NOMO-1 treated with DMSO at 0.1 percent for 48 hours (cell line): ENCODE data around the gene MBD1.
"Not testable (repeated sequence)": the region's sequence is repeated elsewhere in the genome, so short reads cannot be mapped to it uniquely, and the experiment has no call there.

Experiments
- DNase-seq: peaks from one replicate; lab custom pipeline; 2025; ENCODE audit not compliant: unreplicated experiment; lab: John Stamatoyannopoulos, UW

Gene MBD1

DNA sequence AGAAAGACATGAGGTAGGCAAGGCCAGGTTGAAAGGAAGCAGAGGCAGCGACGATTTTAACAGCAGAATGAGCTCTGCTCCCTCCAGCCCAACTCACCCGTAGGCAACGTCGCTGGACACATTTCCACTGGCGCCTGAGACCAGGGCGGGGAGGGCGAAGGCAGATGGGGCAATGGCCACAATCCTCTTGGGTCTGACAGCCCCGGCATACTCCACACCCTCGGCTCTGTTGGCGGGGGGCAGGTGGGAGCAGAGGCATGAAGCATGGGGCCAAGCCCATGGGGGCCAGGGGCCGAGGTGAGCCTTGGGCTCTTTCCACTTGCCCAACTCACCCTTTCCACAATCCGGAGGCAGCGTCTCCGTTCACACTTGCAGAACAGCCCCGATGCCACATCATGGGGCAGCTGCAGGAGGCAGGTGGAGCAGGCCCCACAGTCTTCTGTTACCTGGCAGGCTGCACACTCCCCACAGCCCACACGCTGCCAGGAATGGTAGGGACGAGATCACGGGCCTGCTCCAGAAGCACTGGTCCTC is 5.8 kb downstream of the MBD1 start:
- DNase-seq = no peak

DNA sequence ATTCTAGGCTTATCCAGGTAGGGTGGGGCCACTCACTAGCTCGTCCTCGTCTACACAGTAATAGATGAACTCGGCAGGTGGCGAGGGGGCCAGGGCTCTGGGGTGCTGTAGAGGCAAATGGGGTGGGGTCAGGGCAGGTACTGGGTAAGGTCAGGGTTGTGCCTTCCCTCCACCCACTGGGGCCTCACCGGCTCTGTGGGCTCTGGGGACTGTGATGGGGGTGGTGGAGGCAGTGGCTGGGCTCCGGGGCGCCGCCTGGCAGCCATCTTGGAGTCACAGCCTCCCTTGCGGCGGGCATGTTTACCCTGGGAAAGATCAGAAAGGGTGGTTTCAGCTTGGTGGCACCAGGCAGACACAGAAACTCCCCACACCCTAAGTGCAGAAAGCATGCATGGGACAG is 6.4 kb downstream of the MBD1 start:
- no peak for DNase-seq

DNA sequence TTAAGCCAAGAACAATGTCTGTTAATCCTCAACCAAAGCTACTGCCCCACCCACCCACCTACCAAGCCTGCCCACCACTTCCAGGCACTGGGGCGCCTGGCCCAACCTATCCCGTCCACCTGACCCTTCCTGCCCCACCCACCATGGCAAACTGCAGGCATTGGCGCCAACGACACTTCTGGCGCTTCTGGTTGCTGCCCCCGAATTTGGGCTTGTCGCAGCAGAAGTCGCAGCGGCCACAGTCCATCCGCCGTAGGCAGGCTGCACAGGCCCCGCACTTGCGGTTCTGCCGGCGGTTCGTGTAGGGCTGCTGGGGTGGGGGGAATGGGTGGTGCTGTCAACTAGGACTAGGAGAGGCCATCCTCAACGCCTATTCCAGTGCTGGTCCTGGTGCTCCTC is 7.3 kb downstream of the MBD1 start:
- DNase-seq = no peak

DNA sequence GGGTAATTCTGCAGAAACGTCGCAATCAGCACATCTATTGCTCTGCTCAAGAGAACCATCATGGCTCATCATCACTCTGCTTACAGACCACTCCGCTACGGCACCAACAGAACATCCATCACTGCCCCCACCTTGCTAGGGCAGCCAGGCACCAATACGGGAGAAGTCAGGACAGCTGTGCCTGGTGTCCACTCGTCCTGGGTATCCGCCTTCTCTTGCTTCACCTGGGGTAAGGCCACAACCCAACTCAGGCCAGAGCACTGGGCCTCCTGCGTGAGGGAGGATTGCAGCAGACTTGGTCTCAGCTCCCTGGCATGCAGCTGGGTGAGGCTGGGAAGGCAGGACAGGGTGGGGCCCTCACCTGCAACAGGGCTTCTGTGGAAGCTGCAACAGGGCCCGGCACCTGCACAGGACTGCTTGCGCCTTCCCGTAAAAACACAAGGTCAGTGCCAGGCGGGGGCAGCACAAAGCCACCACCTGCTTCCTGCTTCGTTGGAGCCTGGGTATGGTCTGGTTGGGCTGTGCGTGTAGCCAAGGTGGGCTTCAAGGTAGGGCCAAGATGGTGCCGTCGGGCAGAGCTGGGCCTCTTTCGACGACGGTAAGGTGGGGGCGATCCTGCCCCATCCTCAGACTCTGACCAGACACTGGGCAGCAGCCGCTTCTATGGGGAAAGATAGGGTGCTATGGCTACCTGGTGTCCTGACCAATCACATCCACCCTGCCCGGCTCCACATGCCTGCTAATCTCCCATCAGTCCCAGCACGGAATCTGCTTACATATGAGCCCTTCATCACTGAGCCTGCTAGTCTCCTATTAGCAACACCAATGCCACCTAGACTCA is 7.9 kb downstream of the MBD1 start:
- no peak for DNase-seq

DNA sequence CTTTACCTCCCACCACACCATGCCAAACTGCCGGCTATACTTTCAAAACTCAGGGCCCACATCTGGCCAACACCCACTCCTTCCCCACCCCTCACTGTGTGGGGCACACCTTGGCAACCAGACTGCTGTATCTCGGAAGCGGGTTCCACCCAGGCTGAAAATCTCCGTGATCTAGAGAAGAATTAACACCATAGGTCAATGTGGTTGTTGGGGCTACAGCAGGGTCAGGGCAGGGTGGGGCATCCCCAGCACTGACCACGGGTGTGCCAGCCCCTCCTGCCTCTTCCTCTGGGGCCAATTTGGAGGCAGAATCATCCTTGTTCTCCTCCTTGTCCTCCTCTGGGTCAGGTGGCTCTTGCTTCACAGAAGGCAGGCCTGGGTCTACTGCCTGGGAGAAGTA is 8.8 kb downstream of the MBD1 start:
- DNase-seq = no peak

DNA sequence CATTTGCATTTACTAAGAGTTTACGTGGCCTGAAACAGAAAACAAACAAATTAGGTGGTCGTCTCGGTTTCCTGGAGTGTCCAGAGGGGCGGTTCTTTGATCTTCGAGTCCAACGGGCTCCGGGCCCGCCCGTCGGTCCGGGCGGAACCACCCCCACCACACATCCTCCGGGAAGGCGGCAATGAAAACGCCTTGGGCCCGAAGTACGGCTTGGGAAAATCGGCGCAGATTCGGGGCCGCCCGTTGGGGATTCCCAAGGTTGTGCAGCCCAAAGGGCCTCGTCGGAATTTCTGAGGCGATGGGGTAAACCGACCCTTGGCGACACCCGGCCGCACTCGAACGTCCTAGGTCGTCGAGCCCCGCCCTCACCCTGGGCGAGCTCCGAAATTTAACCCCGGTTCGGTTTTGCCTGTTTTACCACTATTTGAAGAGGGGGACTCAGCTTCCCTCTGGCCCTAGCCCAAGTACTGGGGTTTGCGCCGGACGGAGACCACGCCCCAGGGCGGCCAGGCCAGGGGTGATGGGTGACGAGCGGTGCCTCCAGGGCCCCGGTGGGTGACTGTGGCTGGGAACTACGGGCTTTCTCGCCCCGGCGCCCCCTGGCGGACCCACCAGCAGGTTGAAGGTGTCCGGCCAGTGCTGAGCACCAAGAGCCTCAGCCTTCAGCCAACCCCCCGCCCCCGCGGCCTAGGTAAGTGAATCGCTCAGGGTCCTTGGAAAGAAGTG is 13.1 kb downstream of the MBD1 start:
- DNase-seq = no peak

DNA sequence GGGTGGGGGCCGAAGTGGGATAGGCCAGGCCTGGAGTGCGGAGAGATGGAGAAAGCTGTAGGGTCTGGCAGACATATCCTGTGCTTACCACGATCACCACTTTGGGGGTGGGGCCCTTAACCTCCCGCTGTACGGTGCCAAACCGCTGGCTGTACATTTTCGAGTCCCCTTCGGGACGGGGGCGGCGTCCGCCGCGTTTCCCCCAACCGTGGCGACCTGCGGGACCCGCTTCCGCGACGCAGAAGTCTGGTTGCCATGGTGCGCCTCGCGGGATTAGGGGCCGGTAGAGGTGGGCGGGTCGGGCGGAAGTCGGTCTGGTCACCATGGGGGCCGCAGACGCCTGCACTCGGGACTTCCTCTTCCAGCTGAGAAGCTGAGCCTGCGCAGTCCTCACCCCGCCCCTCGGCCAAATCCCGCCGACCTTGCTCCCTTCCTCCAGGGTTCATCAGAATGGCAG is 15.0 kb downstream of the MBD1 start, which contains the start of gene CFAP53:
TSS of gene CFAP53 (minus strand) at position 248 of the 457 bp plus-strand sequence. CDS start at position 157, 91 bp downstream.
- DNase-seq = peak; percentile 87

DNA sequence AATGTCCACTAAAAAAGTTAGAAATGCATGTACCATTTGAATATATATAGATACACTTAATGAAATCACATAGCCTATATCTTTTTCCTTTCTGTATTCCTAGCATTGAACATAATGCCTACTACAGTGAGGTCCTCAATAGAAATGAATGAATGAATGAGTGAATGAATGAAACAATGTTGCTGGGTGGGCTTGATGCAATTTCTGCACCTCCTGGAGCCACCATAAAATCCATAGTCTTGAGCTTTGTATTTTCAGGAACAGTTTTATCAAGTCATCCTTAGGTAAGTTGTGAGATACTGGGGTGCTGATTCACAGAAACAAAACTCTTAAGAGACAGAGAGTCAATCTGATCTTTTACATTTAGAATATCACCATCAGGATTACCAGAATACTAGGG is 18.3 kb downstream of the MBD1 start:
- no peak for DNase-seq

DNA sequence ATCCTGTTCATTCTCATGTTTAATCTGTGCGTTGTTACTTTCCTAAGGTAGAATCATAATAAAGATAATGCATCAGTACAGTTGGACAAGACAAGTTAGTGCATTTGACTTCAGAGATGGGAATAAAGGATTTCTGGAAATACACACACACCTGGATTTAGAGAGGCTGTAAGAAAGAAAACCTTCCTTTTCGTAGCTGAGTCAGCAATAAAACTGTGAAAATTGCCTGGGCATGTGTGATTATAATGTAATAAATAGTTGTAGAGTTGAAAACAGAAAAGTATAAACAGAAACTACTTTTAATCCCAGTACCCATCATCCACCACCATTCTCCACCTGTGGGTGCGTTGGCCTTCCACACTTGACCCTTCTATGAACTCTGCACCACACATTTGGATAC is 30.4 kb downstream of the MBD1 start:
- no peak for DNase-seq

DNA sequence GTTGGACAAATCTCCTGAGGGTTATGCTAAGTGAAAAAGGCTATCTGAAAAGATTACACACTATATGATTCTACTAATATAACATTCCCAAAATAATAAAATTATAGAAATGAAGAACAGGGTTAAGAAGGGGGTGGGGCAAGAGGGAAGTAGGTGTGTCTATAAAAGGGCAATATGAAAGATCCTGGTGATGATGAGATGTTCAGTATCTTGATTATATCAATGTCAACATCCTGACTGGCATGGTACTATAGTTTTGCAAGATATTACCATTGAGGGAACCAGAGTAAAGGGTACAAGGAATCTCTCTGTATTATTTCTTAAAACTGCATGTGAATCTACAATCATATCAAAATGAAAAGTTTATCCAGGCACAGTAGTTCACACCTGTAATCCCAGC is 31.7 kb downstream of the MBD1 start:
- DNase-seq = no peak

DNA sequence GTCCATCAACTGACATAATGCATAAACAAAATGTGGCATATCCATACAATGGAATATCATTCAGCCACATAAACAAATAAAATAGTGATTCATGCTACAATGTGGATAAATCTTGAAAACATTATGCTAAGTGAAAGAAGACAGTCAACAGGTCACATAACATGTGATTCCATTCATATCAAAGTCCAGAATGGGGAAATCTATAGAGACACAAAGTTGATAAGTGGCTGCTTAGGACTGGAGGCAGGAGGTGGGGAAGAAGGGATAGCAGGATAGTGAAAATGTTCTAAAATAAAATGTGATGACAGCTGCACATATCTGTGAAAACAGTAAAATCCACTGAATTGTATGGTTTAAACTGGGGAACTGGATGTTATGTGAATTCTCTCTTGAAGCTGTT is 33.8 kb downstream of the MBD1 start:
- no peak for DNase-seq

DNA sequence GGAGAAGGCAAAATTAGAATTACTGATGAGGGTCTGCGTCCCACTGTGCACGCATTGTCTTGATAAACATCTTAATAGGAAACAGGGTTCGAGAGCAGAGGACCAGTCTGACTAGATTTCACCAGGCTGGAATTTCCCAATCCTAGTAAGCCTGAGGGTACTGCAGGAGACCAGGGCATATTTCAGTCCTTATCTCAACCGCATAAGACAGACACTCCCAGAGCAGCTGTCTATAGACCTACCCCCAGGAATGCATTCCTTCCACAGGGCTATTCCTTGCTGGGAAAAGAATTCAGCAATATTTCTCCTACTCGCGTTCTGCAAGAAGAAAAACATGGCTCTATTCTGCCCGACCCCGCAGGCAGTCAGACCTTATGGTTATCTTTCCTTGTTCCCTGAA is 39.6 kb downstream of the MBD1 start:
- not testable (repeated sequence) for DNase-seq

DNA sequence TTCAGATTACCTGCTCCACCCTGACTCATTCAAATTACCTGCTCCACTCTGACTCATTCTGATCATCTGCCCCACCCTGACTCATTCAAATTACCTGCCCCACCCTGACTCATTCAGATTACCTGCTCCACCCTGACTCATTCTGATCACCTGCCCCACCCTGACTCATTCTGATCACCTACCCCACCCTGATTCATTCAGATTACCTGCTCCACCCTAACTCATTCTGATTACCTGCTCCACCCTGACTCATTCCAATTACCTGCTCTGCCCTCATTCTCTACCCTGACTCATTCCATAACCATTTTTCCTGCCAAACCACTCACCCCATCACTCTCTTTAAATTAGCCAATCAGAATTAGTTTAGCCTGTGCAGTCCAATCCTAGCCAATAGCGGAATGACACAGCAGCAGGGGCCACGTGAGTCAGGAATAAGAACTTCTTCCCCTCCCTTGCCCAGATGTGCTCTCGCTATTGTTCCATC is 41.2 kb downstream of the MBD1 start:
- DNase-seq = no peak

DNA sequence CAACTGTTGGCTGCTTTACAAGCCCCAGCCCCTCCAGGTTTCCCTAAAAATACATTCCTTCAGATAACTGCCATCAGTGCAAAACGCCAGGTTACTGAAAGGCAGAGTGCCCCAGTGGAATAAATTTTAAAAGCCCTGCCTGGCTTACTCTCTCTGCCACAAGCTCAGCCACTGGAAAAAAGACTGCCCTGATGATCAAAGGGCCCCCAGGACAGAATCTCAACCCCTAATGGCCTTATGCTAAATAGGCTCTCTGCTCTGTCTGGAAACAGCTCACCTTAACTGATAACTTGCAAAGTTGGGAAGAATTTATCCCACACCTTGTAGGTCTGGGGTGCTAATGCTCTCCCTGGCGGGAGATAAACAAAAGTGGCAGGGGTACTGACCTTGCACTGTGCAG is 48.9 kb downstream of the MBD1 start:
- DNase-seq = no peak

DNA sequence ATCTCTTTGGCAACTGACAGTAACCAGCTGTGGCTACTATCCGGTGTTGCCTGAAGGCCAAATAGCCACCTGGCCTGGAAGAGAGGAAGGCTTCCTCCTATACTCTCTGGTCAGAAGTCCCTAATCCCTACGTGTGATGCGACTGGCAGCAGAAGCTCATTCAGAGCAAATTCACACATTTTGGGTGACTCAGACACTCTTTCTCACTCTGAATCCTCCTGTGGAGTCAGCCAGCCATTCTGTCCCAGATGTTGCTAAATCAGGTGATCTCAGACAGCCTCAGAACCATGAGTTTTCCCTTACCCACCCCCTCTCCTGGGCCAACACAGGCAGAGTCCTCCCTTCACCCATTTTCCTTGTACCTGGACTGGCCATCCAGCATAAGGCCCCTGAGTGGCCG is 49.7 kb downstream of the MBD1 start:
- DNase-seq = no peak

DNA sequence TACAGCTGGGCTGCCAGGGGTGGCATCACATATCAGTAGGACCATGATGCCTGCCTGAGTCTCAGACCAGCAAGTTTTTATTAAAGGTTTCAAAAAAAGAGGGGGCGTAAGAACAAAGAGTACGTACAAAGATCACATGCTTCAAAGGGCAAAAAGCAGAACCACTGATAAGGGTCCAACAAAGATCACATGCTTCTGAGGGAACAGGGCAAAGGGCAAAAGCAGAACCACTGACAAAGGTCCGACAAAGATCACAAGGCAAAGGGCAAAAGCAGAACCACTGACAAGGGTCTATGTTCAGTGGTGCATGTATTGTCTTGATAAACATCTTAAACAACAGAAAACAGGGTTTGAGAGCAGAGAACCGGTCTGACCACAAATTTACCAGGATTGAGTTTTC is 61.1 kb downstream of the MBD1 start:
- DNase-seq = not testable (repeated sequence)
